Activated CD4-positive, CD25-positive, alpha-beta regulatory T cell treated with anti-CD3 and anti-CD28 coated beads, Interleukin-2, amount 50 U/mL, for 16 hours (primary cell): Measurements from ENCODE around the gene EGFR.

Experiments
- DNase-seq: peaks from one replicate; pipeline ENCODE4 v3.0.0-alpha.2; 2020; ENCODE audit warnings: low read depth, low spot score

The EGFR gene

GRCh38 chr7:55127135-55127551 lies 108.3 kb downstream of the EGFR start:
- no peak for DNase-seq

GRCh38 chr7:55127622-55128081 lies 108.8 kb downstream of the EGFR start:
- no peak for DNase-seq

- DNase-seq, result no peak
These were observed 110.0 kb downstream of the EGFR start for GRCh38 chr7:55128693-55129394.

- no peak for DNase-seq
These were observed 111.0 kb downstream of the EGFR start for GRCh38 chr7:55129541-55130394.

GRCh38 chr7:55130395-55131141 lies 111.8 kb downstream of the EGFR start:
- DNase-seq, result no peak

- DNase-seq, result no peak
These were observed 112.5 kb downstream of the EGFR start for GRCh38 chr7:55131142-55131929.

GRCh38 chr7:55132550-55132889 lies 113.7 kb downstream of the EGFR start:
- no peak for DNase-seq

GRCh38 chr7:55132890-55133551 lies 114.2 kb downstream of the EGFR start:
- no peak for DNase-seq

- no peak for DNase-seq
These were observed 115.0 kb downstream of the EGFR start for GRCh38 chr7:55133630-55134358.

GRCh38 chr7:55134359-55134725 lies 115.5 kb downstream of the EGFR start:
- DNase-seq, result no peak

- DNase-seq, result no peak
These were observed 116.0 kb downstream of the EGFR start for GRCh38 chr7:55134786-55135185.

GRCh38 chr7:55135462-55135861 lies 116.6 kb downstream of the EGFR start:
- DNase-seq, result no peak

GRCh38 chr7:55138663-55139062 lies 119.8 kb downstream of the EGFR start:
- DNase-seq, result no peak

- DNase-seq, result no peak
These were observed 121.6 kb downstream of the EGFR start for GRCh38 chr7:55140221-55140940.

GRCh38 chr7:55140941-55141278 lies 122.1 kb downstream of the EGFR start:
- DNase-seq, result no peak

GRCh38 chr7:55142919-55143600 lies 124.2 kb downstream of the EGFR start:
- no peak for DNase-seq

- DNase-seq, result no peak
These were observed 125.8 kb downstream of the EGFR start for GRCh38 chr7:55144333-55145317.

GRCh38 chr7:55145606-55146005 lies 126.8 kb downstream of the EGFR start:
- DNase-seq, result no peak
